Measurements from ENCODE around the gene ABCD3. TPM values are rescaled to one million over a fixed set of nuclear protein-coding genes. Genes with fewer than 3 reads are reported as not detected.

Gene ABCD3
- total RNA-seq, 1 donor from 2014 or later: 38.4 TPM

GRCh38 chr1:94396356-94397010 is 21.7 kb upstream of the ABCD3 start:
- no peak overlapping the region for H3K4me3 Mint-ChIP-seq (ENCODE audit: unreplicated experiment)
- no peak overlapping the region for H2AFZ ChIP-seq (ENCODE audit: low read depth, low read length)
- H3K4me2 ChIP-seq (ENCODE audit: low read length): no peak overlapping the region
- no peaks in the 10 kb centered on the region for H3K36me3 Mint-ChIP-seq (ENCODE audit: low read depth, unreplicated experiment)
- H4K20me1 ChIP-seq (ENCODE audit: insufficient read depth, low read length): no peaks in the 10 kb centered on the region
- H3K4me3 ChIP-seq (ENCODE audit: insufficient read depth, low read depth, low read length): no peak overlapping the region
- peaks cover 13% of the 10 kb centered on the region for H3K4me1 Mint-ChIP-seq (ENCODE audit: low read depth, unreplicated experiment)
- no peak overlapping the region for H3K27ac Mint-ChIP-seq (ENCODE audit: unreplicated experiment)
- H3K79me2 ChIP-seq (ENCODE audit: insufficient read depth, low read length): no peaks in the 10 kb centered on the region
- no peaks in the 10 kb centered on the region for H3K27me3 ChIP-seq (ENCODE audit: insufficient read depth, low read length)
- no peaks in the 10 kb centered on the region for H3K9me3 ChIP-seq (ENCODE audit: insufficient read depth, low read depth, low read length)
- FAIRE-seq: no peak
- peaks cover 3% of the 10 kb centered on the region for H3K4me1 ChIP-seq (ENCODE audit: insufficient read depth, low read length)
- H3K9me3 Mint-ChIP-seq (ENCODE audit: unreplicated experiment): no peaks in the 10 kb centered on the region
- H3K9ac ChIP-seq (ENCODE audit: low read length): no peak overlapping the region
- H3K27ac ChIP-seq (ENCODE audit: low read depth, low read length): no peak overlapping the region
- no peak for DNase-seq (ENCODE audit: low read depth)
- TF ChIP-seq CTCF (IDR thresholded peaks at IDR 0.05; ENCODE audit: insufficient read depth, low read depth, low read length): no peak
- H3K27me3 Mint-ChIP-seq (ENCODE audit: low read depth, unreplicated experiment): no peaks in the 10 kb centered on the region
- H3K36me3 ChIP-seq (ENCODE audit: insufficient read depth, low read length): no peaks in the 10 kb centered on the region

- H3K4me1 ChIP-seq (ENCODE audit: insufficient read depth, low read length): peaks cover 3% of the 10 kb centered on the region
- no peak overlapping the region for H3K4me3 Mint-ChIP-seq (ENCODE audit: unreplicated experiment)
These were observed 19.8 kb upstream of the ABCD3 start for GRCh38 chr1:94398356-94398755.

More at GRCh38 chr1:94398356-94398755, 19.8 kb upstream of the ABCD3 start:
- Histone ChIP-seq H3K4me3 (ENCODE audit: insufficient read depth, low read depth, low read length) (no peak overlapping the region), H2AFZ (ENCODE audit: low read depth, low read length) (no peak overlapping the region), H3K27ac (ENCODE audit: low read depth, low read length) (no peak overlapping the region), H3K27me3 (ENCODE audit: insufficient read depth, low read length) (no peaks in the 10 kb centered on the region), H3K4me2 (ENCODE audit: low read length) (no peak overlapping the region), H4K20me1 (ENCODE audit: insufficient read depth, low read length) (no peaks in the 10 kb centered on the region), H3K36me3 (ENCODE audit: insufficient read depth, low read length) (no peaks in the 10 kb centered on the region), H3K9ac (ENCODE audit: low read length) (no peak overlapping the region), H3K79me2 (ENCODE audit: insufficient read depth, low read length) (no peaks in the 10 kb centered on the region), H3K9me3 (ENCODE audit: insufficient read depth, low read depth, low read length) (no peaks in the 10 kb centered on the region)
- DNase-seq (ENCODE audit: low read depth): no peak
- Mint-ChIP-seq H3K27me3 (ENCODE audit: low read depth, unreplicated experiment) (no peaks in the 10 kb centered on the region), H3K4me1 (ENCODE audit: low read depth, unreplicated experiment) (peaks cover 13% of the 10 kb centered on the region), H3K36me3 (ENCODE audit: low read depth, unreplicated experiment) (no peaks in the 10 kb centered on the region), H3K27ac (ENCODE audit: unreplicated experiment) (no peak overlapping the region), H3K9me3 (ENCODE audit: unreplicated experiment) (peaks cover 3% of the 10 kb centered on the region)
- no peak for FAIRE-seq
- TF ChIP-seq CTCF (IDR thresholded peaks at IDR 0.05; ENCODE audit: insufficient read depth, low read depth, low read length): no peak
- TF ChIP-seq EZH2 (IDR thresholded peaks at IDR 0.05; ENCODE audit: insufficient read depth, low read length): no peak

Measured in astrocyte (in vitro differentiated cells and primary cell).